Activated CD8-positive, alpha-beta memory T cell treated with anti-CD3 and anti-CD28 coated beads for 4 hours (primary cell): ENCODE data around the gene SEC22C.

ENCODE experiments used
- DNase-seq, 2 donors: peaks; one replicate each; pipeline ENCODE4 v3.0.0-alpha.2; 2020; ENCODE audit warnings: low read depth in 2 of 2

SEC22C gene

DNA sequence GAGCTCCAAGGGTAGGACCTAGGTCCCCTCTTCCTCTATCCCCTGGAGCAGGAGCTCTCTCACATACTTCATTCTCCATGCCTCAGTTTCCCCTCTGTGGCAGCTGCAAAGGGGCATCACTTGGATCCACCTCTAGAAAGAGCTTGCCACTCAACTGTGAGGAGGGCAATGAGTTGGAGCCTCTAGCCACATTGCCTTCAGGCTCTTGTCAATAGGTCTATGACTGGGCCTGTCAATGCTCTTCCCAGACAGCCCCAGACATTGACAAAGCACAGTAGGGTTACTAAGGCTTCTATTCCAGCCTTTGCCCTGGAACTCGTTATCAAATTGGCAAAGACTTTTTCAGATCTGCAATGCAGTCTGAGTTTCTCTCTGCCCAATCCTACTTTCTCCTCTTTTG lies 83.7 kb downstream of the SEC22C start:
- no peak for DNase-seq
